ENCODE data around the gene SMIM20. TPM values are rescaled to one million over a fixed set of nuclear protein-coding genes. Genes with fewer than 3 reads are reported as not detected.

Gene SMIM20
- total RNA-seq, 2 donors from 2014 or later = 0.99 to 21.5 TPM

GRCh38 chr4:25955705-25956104, 41.7 kb downstream of the SMIM20 start:
- TF ChIP-seq CTCF (IDR thresholded peaks at IDR 0.05) (no peak), POLR2A (IDR thresholded peaks at IDR 0.05) (no peak)
- intact Hi-C loops (cut with DNase I) = no loop called here
- H3K27me3 ChIP-seq = no peaks in the 10 kb centered on the region
- no peak overlapping the region for H3K4me3 ChIP-seq
- no peak for DNase-seq
- no peak for ATAC-seq
- no peak overlapping the region for H3K27ac ChIP-seq
- no peaks in the 10 kb centered on the region for H3K9me3 ChIP-seq
- H3K4me1 ChIP-seq = no peaks in the 10 kb centered on the region
- 57 to 62% methylated on average over 4 of the region's 4 CpGs for WGBS, 2 donors
- no peaks in the 10 kb centered on the region for H3K36me3 ChIP-seq (replicated peaks in 1 of 2; ENCODE audit: insufficient read depth in 1 of 2, low read depth in 2 of 2)

GRCh38 chr4:25956260-25956659, 42.2 kb downstream of the SMIM20 start:
- DNase-seq = no peak
- Histone ChIP-seq H3K27ac (no peak overlapping the region), H3K4me1 (no peaks in the 10 kb centered on the region), H3K27me3 (no peaks in the 10 kb centered on the region), H3K36me3 (replicated peaks in 1 of 2; ENCODE audit: insufficient read depth in 1 of 2, low read depth in 2 of 2) (no peaks in the 10 kb centered on the region), H3K9me3 (no peaks in the 10 kb centered on the region), H3K4me3 (no peak overlapping the region)
- TF ChIP-seq CTCF (IDR thresholded peaks at IDR 0.05) (no peak), POLR2A (IDR thresholded peaks at IDR 0.05) (no peak)
- no peak for ATAC-seq
- intact Hi-C loops (cut with DNase I) = no loop called here
- 87 to 91% methylated on average over 1 of the region's 1 CpG for WGBS, 2 donors

- intact Hi-C loops (cut with DNase I) = no loop called here
- TF ChIP-seq CTCF (IDR thresholded peaks at IDR 0.05) = no peak
- TF ChIP-seq POLR2A (IDR thresholded peaks at IDR 0.05) = no peak
- no peaks in the 10 kb centered on the region for H3K27me3 ChIP-seq
- WGBS, 2 donors = 74 to 92% methylated on average over 8 of the region's 8 CpGs
- H3K36me3 ChIP-seq (replicated peaks in 1 of 2; ENCODE audit: insufficient read depth in 1 of 2, low read depth in 2 of 2) = no peaks in the 10 kb centered on the region
- H3K4me3 ChIP-seq = no peak overlapping the region
- DNase-seq (no peak), ATAC-seq (no peak)
- no peaks in the 10 kb centered on the region for H3K9me3 ChIP-seq
- H3K27ac ChIP-seq = no peak overlapping the region
- no peaks in the 10 kb centered on the region for H3K4me1 ChIP-seq
Observed at GRCh38 chr4:25958110-25958509, 44.1 kb downstream of the SMIM20 start.

- no peak overlapping the region for H3K27ac ChIP-seq
- no peaks in the 10 kb centered on the region for H3K4me1 ChIP-seq
- intact Hi-C loops (cut with DNase I) = no loop called here
- H3K9me3 ChIP-seq = no peaks in the 10 kb centered on the region
- TF ChIP-seq POLR2A (IDR thresholded peaks at IDR 0.05) = no peak
- TF ChIP-seq CTCF (IDR thresholded peaks at IDR 0.05) = no peak
- DNase-seq (no peak), ATAC-seq (no peak)
- 88 to 93% methylated on average over 6 to 7 of the region's 7 CpGs for WGBS, 2 donors
- no peak overlapping the region for H3K4me3 ChIP-seq
- H3K27me3 ChIP-seq = no peaks in the 10 kb centered on the region
- H3K36me3 ChIP-seq (replicated peaks in 1 of 2; ENCODE audit: insufficient read depth in 1 of 2, low read depth in 2 of 2) = no peaks in the 10 kb centered on the region
Observed at GRCh38 chr4:25962393-25962792, 48.4 kb downstream of the SMIM20 start.

GRCh38 chr4:25965629-25966028, 51.6 kb downstream of the SMIM20 start:
- Histone ChIP-seq H3K4me1 (peaks cover 6% of the 10 kb centered on the region), H3K27me3 (no peaks in the 10 kb centered on the region), H3K27ac (no peak overlapping the region), H3K9me3 (no peaks in the 10 kb centered on the region), H3K36me3 (replicated peaks in 1 of 2; ENCODE audit: insufficient read depth in 1 of 2, low read depth in 2 of 2) (no peaks in the 10 kb centered on the region), H3K4me3 (no peak overlapping the region)
- 82 to 91% methylated on average over 4 of the region's 4 CpGs for WGBS, 2 donors
- ATAC-seq (no peak), DNase-seq (no peak)
- intact Hi-C loops (cut with DNase I) = no loop called here
- no peak for TF ChIP-seq CTCF (IDR thresholded peaks at IDR 0.05)
- no peak for TF ChIP-seq POLR2A (IDR thresholded peaks at IDR 0.05)

Data from body of pancreas (tissue), 4 donors.